Stimulated activated naive CD8-positive, alpha-beta T cell treated with anti-CD3 and anti-CD28 coated beads, Interleukin-15, Interleukin-2, amounts not matched to agents 100 U/mL and 50 U/mL, for 24 hours (primary cell): ENCODE results near the gene OR6N2.

ENCODE experiments used
- ATAC-seq: fragments of 150-1000 bp; cut with Tn5 transposase; one replicate; pipeline ENCODE4 v1.10.0; 2021
- DNase-seq: peaks from one replicate; pipeline ENCODE4 v3.0.0; 2021

The OR6N2 gene

GRCh38 chr1:158781104-158781503, at the start of gene OR6N2:
Gene OR6N2 (minus strand): TSS chr1:158781204. CDS start chr1:158777635, 3,569 bp downstream.
- ATAC-seq (no peak), DNase-seq (no peak)

- ATAC-seq (peak; percentile 49), DNase-seq (no peak)
Measured at GRCh38 chr1:158830074-158830677, 49.2 kb upstream of the OR6N2 start.

- DNase-seq: no peak
- no peak for ATAC-seq
Measured at GRCh38 chr1:158821723-158822122, 40.7 kb upstream of the OR6N2 start.

- peak; percentile 85 for ATAC-seq
- no peak for DNase-seq
Measured at GRCh38 chr1:158819461-158820443, 38.7 kb upstream of the OR6N2 start.

GRCh38 chr1:158818975-158819431, 38.0 kb upstream of the OR6N2 start:
- ATAC-seq (no peak), DNase-seq (no peak)

- DNase-seq: no peak
- ATAC-seq: no peak
Measured at GRCh38 chr1:158818560-158818959, 37.6 kb upstream of the OR6N2 start.

- ATAC-seq (no peak), DNase-seq (no peak)
Measured at GRCh38 chr1:158814970-158815369, 34.0 kb upstream of the OR6N2 start.

- DNase-seq (no peak), ATAC-seq (no peak)
Measured at GRCh38 chr1:158813164-158813563, 32.2 kb upstream of the OR6N2 start.

- ATAC-seq: no peak
Measured at GRCh38 chr1:158812336-158812735, 31.3 kb upstream of the OR6N2 start.

GRCh38 chr1:158810311-158810710, 29.3 kb upstream of the OR6N2 start:
- no peak for ATAC-seq
- DNase-seq: no peak

More at GRCh38 chr1:158812336-158812735, 31.3 kb upstream of the OR6N2 start:
- no peak for DNase-seq

- ATAC-seq: no peak
- no peak for DNase-seq
Measured at GRCh38 chr1:158809862-158810261, 28.9 kb upstream of the OR6N2 start.

GRCh38 chr1:158809256-158809655, 28.3 kb upstream of the OR6N2 start:
- DNase-seq: no peak
- ATAC-seq: no peak

GRCh38 chr1:158806916-158807536, 26.0 kb upstream of the OR6N2 start:
- ATAC-seq (no peak), DNase-seq (no peak)

- ATAC-seq (no peak), DNase-seq (no peak)
Measured at GRCh38 chr1:158803678-158804077, 22.7 kb upstream of the OR6N2 start.

GRCh38 chr1:158801396-158801795, 20.4 kb upstream of the OR6N2 start:
- no peak for DNase-seq
- no peak for ATAC-seq

GRCh38 chr1:158800526-158800925, 19.5 kb upstream of the OR6N2 start:
- DNase-seq (no peak), ATAC-seq (no peak)

- ATAC-seq (no peak), DNase-seq (no peak)
Measured at GRCh38 chr1:158799689-158800088, 18.7 kb upstream of the OR6N2 start.

- ATAC-seq: no peak
Measured at GRCh38 chr1:158798531-158798930, 17.5 kb upstream of the OR6N2 start.

GRCh38 chr1:158794247-158794646, 13.2 kb upstream of the OR6N2 start:
- no peak for ATAC-seq
- DNase-seq: no peak

More at GRCh38 chr1:158798531-158798930, 17.5 kb upstream of the OR6N2 start:
- no peak for DNase-seq

- ATAC-seq (no peak), DNase-seq (peak; percentile 12)
Measured at GRCh38 chr1:158793604-158794003, 12.6 kb upstream of the OR6N2 start.

GRCh38 chr1:158771950-158772866, 8.8 kb downstream of the OR6N2 start, which contains the start of gene OR6N1:
Gene OR6N1 (minus strand): TSS chr1:158772195. CDS start chr1:158766682, 5,513 bp downstream.
- no peak for ATAC-seq
- no peak for DNase-seq

- no peak for ATAC-seq
- DNase-seq: no peak
Measured at GRCh38 chr1:158754420-158754819, 26.6 kb downstream of the OR6N2 start, which contains the start of gene OR6K6. Gene OR6K6 (plus strand): TSS chr1:158754720. CDS start chr1:158754888, 168 bp downstream.
